ENCODE data around the gene PAM.

The PAM gene

GRCh38 chr5:102815540-102816332 is 60.6 kb downstream of the PAM start:
- no peak for DNase-seq

- no peak for DNase-seq
These were observed 63.2 kb downstream of the PAM start for GRCh38 chr5:102818345-102818744.

- DNase-seq: no peak
These were observed 63.8 kb downstream of the PAM start for GRCh38 chr5:102818934-102819333.

GRCh38 chr5:102819634-102820033 is 64.5 kb downstream of the PAM start:
- no peak for DNase-seq

- DNase-seq: no peak
These were observed 68.4 kb downstream of the PAM start for GRCh38 chr5:102823441-102823874.

GRCh38 chr5:102826629-102827028 is 71.5 kb downstream of the PAM start:
- DNase-seq: no peak

GRCh38 chr5:102830241-102830640 is 75.1 kb downstream of the PAM start:
- DNase-seq: no peak

- DNase-seq: no peak
These were observed 77.3 kb downstream of the PAM start for GRCh38 chr5:102832445-102832844.

GRCh38 chr5:102833146-102833545 is 78.0 kb downstream of the PAM start:
- no peak for DNase-seq

- DNase-seq: no peak
These were observed 79.4 kb downstream of the PAM start for GRCh38 chr5:102834438-102834964.

- DNase-seq: no peak
These were observed 80.6 kb downstream of the PAM start for GRCh38 chr5:102835717-102836116.

GRCh38 chr5:102841021-102841420 is 85.9 kb downstream of the PAM start:
- no peak for DNase-seq

GRCh38 chr5:102843997-102844396 is 88.9 kb downstream of the PAM start:
- no peak for DNase-seq

GRCh38 chr5:102845041-102845440 is 89.9 kb downstream of the PAM start:
- DNase-seq: no peak

GRCh38 chr5:102850503-102850902 is 95.4 kb downstream of the PAM start:
- no peak for DNase-seq

GRCh38 chr5:102853680-102854079 is 98.6 kb downstream of the PAM start:
- DNase-seq: no peak

GRCh38 chr5:102855681-102856388 is 100.7 kb downstream of the PAM start:
- DNase-seq: no peak

GRCh38 chr5:102856389-102856777 is 101.3 kb downstream of the PAM start:
- DNase-seq: no peak

GRCh38 chr5:102857076-102857818 is 102.1 kb downstream of the PAM start:
- DNase-seq: no peak

- no peak for DNase-seq
These were observed 103.1 kb downstream of the PAM start for GRCh38 chr5:102858221-102858620.

GRCh38 chr5:102858808-102859207 is 103.7 kb downstream of the PAM start:
- no peak for DNase-seq

- DNase-seq: no peak
These were observed 104.9 kb downstream of the PAM start for GRCh38 chr5:102860035-102860434.

GRCh38 chr5:102863058-102863457 is 108.0 kb downstream of the PAM start:
- no peak for DNase-seq
